HCT116 (cell line): ENCODE data around the gene SH3GLB2. TPM values are rescaled to one million over a fixed set of nuclear protein-coding genes. Genes with fewer than 3 reads are reported as not detected.

Experiments
- ATAC-seq: fragments of 200-7000 bp; cut with Tn5 transposase; 2 replicates; pipeline ENCODE4 v1.9.1; 2020; ENCODE audit warnings: mild to moderate bottlenecking, moderate library complexity
- BruUV-seq: library from RNA; stranded (reverse); fragments of 400-500 nt; replicated peaks from 2 replicates; lab custom pipeline; 2021; lab: Mats Ljungman, UMichigan
- CTCF ChIA-PET: fragments of 300-600 bp; sonication (Branson Sonifier 250); formaldehyde crosslinking; loops from one replicate; lab custom pipeline; 2021; ENCODE audit warnings: antibody characterized with exemption; lab: Charles Lee
- POLR2A ChIA-PET: fragments of 300-600, 350-600 bp; sonication (Branson Sonifier 250); formaldehyde crosslinking; loops from one replicate; lab custom pipeline; 2021; ENCODE audit warnings: antibody characterized with exemption; lab: Charles Lee
- RAD21 ChIA-PET, 2 experiments: fragments of 300-600 bp; sonication (Branson Sonifier 250); formaldehyde crosslinking; loops; one replicate each; lab custom pipeline; 2023; ENCODE audit warnings: low total read pairs in 2 of 2; ENCODE audit not compliant: uncharacterized antibody in 2 of 2, unreplicated experiment in 2 of 2, low non-redundant PET in 1 of 2; lab: Charles Lee
- DNase-seq: peaks from one replicate; pipeline ENCODE4 v3.0.0-alpha.2; 2010; ENCODE audit warnings: low read depth, low spot score
- H2AFZ ChIP-seq: fragments of 200-600 bp; shearing (Covaris generic), sonication (generic); 2 replicates; pipeline ENCODE4 v1.6.1; 2017; ENCODE audit warnings: low read depth, mixed run types, mixed read lengths, antibody characterized with exemption, low read length; ENCODE audit not compliant: poor library complexity, severe bottlenecking
- H3K27ac ChIP-seq: 2 replicates; pipeline ENCODE4 v1.5.1; 2012; ENCODE audit warnings: low read depth, low read length
- H3K27me3 ChIP-seq: fragments of 200-600 bp; sonication (generic); 2 replicates; pipeline ENCODE4 v1.6.1; 2016; ENCODE audit warnings: mixed run types, low read length, mixed read lengths; ENCODE audit not compliant: insufficient read depth
- H3K36me3 ChIP-seq, 2 experiments: fragments of 200-500 bp in 1 of 2; fragments of 200-600 bp in 1 of 2; sonication (Bioruptor generic) in 1 of 2; sonication (generic) in 1 of 2; 2 replicates each; pipeline versions ENCODE4 v1.5.1 to v1.6.1; 2014 to 2016; ENCODE audit warnings: low read length in 2 of 2, inconsistent platforms in 1 of 2, mixed read lengths in 1 of 2, mixed run types in 1 of 2; ENCODE audit not compliant: insufficient read depth in 2 of 2, control insufficient read depth in 1 of 2
- H3K4me1 ChIP-seq, 2 experiments: fragments of 200-600 bp in 1 of 2; sonication (generic) in 1 of 2; 2 replicates each; pipeline versions ENCODE4 v1.5.1 to v1.6.1; 2012 to 2017; ENCODE audit warnings: low read length in 2 of 2, inconsistent platforms in 1 of 2, mild to moderate bottlenecking in 1 of 2, mixed read lengths in 1 of 2, mixed run types in 1 of 2, moderate library complexity in 1 of 2; ENCODE audit not compliant: insufficient read depth in 2 of 2, control insufficient read depth in 1 of 2
- H3K4me2 ChIP-seq: fragments of 200-600 bp; sonication (generic); 2 replicates; pipeline ENCODE4 v1.6.1; 2017; ENCODE audit warnings: mixed run types, low read length, mixed read lengths
- H3K4me3 ChIP-seq, 2 experiments: fragments of 200-600 bp in 1 of 2; sonication (generic) in 1 of 2; replicated peaks in 1 of 2; 2 replicates each; pipeline ENCODE4 v1.5.1; 2011 to 2016; ENCODE audit warnings: low read length in 2 of 2, control low read depth in 1 of 2, low read depth in 1 of 2, mild to moderate bottlenecking in 1 of 2, mixed read lengths in 1 of 2, mixed run types in 1 of 2
- H3K79me2 ChIP-seq: fragments of 200-600 bp; sonication (generic); 2 replicates; pipeline ENCODE4 v1.6.1; 2017; ENCODE audit warnings: mild to moderate bottlenecking, mixed run types, low read length, moderate library complexity, mixed read lengths; ENCODE audit not compliant: insufficient read depth
- H3K9ac ChIP-seq: fragments of 200-600 bp; sonication (generic); 2 replicates; pipeline ENCODE4 v1.6.1; 2016; ENCODE audit warnings: low read length, mixed read lengths
- H3K9me2 ChIP-seq: fragments of 200-600 bp; sonication (generic), shearing (Covaris generic); 2 replicates; pipeline ENCODE4 v1.6.1; 2017; ENCODE audit warnings: mixed run types, mild to moderate bottlenecking, moderate library complexity; ENCODE audit not compliant: insufficient read depth
- H3K9me3 ChIP-seq, 2 experiments: fragments of 200-500 bp in 1 of 2; fragments of 200-600 bp in 1 of 2; sonication (Bioruptor generic) in 1 of 2; sonication (generic) in 1 of 2; 2 replicates each; pipeline ENCODE4 v1.6.1; 2014 to 2017; ENCODE audit warnings: low read length in 2 of 2, mixed read lengths in 2 of 2, inconsistent platforms in 1 of 2, low read depth in 1 of 2, mild to moderate bottlenecking in 1 of 2, mixed run types in 1 of 2, moderate library complexity in 1 of 2; ENCODE audit not compliant: control insufficient read depth in 1 of 2, insufficient read depth in 1 of 2
- H4K20me1 ChIP-seq: fragments of 200-600 bp; sonication (generic), shearing (Covaris generic); 2 replicates; pipeline ENCODE4 v1.6.1; 2017; ENCODE audit warnings: mixed run types, mild to moderate bottlenecking, moderate library complexity; ENCODE audit not compliant: insufficient read depth
- ATF3 ChIP-seq: IDR thresholded peaks from 2 replicates; pipeline ENCODE4 v1.6.1; 2012
- CEBPB ChIP-seq: IDR thresholded peaks from 2 replicates; pipeline ENCODE4 v1.6.1; 2012; ENCODE audit warnings: low read depth
- ELF1 ChIP-seq: IDR thresholded peaks from 2 replicates; pipeline ENCODE4 v1.6.1; 2012; ENCODE audit warnings: low read depth, borderline replicate concordance
- EZH2 ChIP-seq: fragments of 200-600 bp; sonication (generic); IDR thresholded peaks from 2 replicates; pipeline ENCODE4 v1.6.1; 2017; ENCODE audit warnings: antibody characterized with exemption, mixed run types
- EZH2phosphoT487 ChIP-seq: fragments of 200-600 bp; IDR thresholded peaks from 2 replicates; pipeline ENCODE4 v1.6.1; 2018; ENCODE audit warnings: antibody characterized with exemption, borderline replicate concordance
- FOSL1 ChIP-seq: IDR thresholded peaks from 2 replicates; pipeline ENCODE4 v1.6.1; 2012; ENCODE audit warnings: low read depth
- MAX ChIP-seq: IDR thresholded peaks from 2 replicates; pipeline ENCODE4 v1.6.1; 2012
- POLR2AphosphoS5 ChIP-seq: IDR thresholded peaks from 2 replicates; pipeline ENCODE4 v1.6.1; 2011; ENCODE audit warnings: mild to moderate bottlenecking, low read depth, low read length, moderate library complexity
- REST ChIP-seq: IDR thresholded peaks from 2 replicates; pipeline ENCODE4 v1.6.1; 2012; ENCODE audit warnings: low read depth
- SIN3A ChIP-seq: IDR thresholded peaks from 2 replicates; pipeline ENCODE4 v1.6.1; 2012; ENCODE audit warnings: low read depth
- YY1 ChIP-seq: IDR thresholded peaks from 2 replicates; pipeline ENCODE4 v1.6.1; 2011; ENCODE audit warnings: low read length, low read depth, moderate library complexity, mild to moderate bottlenecking; ENCODE audit not compliant: insufficient replicate concordance; ENCODE audit errors: extremely low read depth
- intact Hi-C: fragments of 100-400 bp; cut with micrococcal nuclease; formaldehyde crosslinking; loops from 2 replicates; pipeline ENCODE4 v1.10.0; 2022
- total RNA-seq: library from RNA; stranded (reverse); gene quantifications from one replicate; pipeline ENCODE4 v1.2.1, GENCODE V29; 2021; ENCODE audit not compliant: unreplicated experiment

The SH3GLB2 gene
- total RNA-seq, 1 experiment from 2014 or later: 87.9 TPM

- no peaks in the 10 kb centered on the region for H3K9me2 ChIP-seq
- no peaks in the 10 kb centered on the region for H3K9me3 ChIP-seq
- CTCF ChIA-PET: no interaction called here
- no peak overlapping the region; the same call in 1 of the 2 replicates for H3K27ac ChIP-seq
- RAD21 ChIA-PET: no interaction called here
- H3K4me1 ChIP-seq: no peaks in the 10 kb centered on the region
- no peaks in the 10 kb centered on the region for H3K27me3 ChIP-seq
- no peaks in the 10 kb centered on the region; the same call in 1 of the 2 replicates for H3K79me2 ChIP-seq
- H3K9ac ChIP-seq: no peak overlapping the region
- intact Hi-C loops: no loop called here
- TF ChIP-seq EZH2: no peak
- DNase-seq (no peak), ATAC-seq (no peak)
- no peaks in the 10 kb centered on the region for H4K20me1 ChIP-seq
- no peak overlapping the region for H2AFZ ChIP-seq
- H3K4me2 ChIP-seq: no peak overlapping the region
- no peak overlapping the region for H3K4me3 ChIP-seq
- POLR2A ChIA-PET: no interaction called here
- H3K36me3 ChIP-seq: peaks cover 5 to 20% of the 10 kb centered on the region in 2 experiments; a peak in 3 of 4 replicates
- BruUV-seq: no TSS peak
Observed at GRCh38 chr9:129012893-129013448, 15.2 kb downstream of the SH3GLB2 start.

GRCh38 chr9:129012343-129012742 is 15.8 kb downstream of the SH3GLB2 start:
- no peaks in the 10 kb centered on the region for H3K79me2 ChIP-seq
- H3K4me3 ChIP-seq: no peak overlapping the region
- no peaks in the 10 kb centered on the region for H3K27me3 ChIP-seq
- ChIA-PET RAD21 (no interaction called here), CTCF (no interaction called here), POLR2A (no interaction called here)
- no TSS peak for BruUV-seq
- H3K27ac ChIP-seq: no peak overlapping the region
- H3K36me3 ChIP-seq: peaks cover 5 to 24% of the 10 kb centered on the region in 2 experiments; a peak in 3 of 4 replicates
- no peak overlapping the region for H2AFZ ChIP-seq
- no peaks in the 10 kb centered on the region for H3K9me3 ChIP-seq
- ATAC-seq (no peak), DNase-seq (no peak)
- intact Hi-C loops: no loop called here
- H3K9me2 ChIP-seq: no peaks in the 10 kb centered on the region
- no peak overlapping the region for H3K9ac ChIP-seq
- TF ChIP-seq POLR2AphosphoS5 (no peak), CEBPB (no peak), ATF3 (no peak), ELF1 (no peak), FOSL1 (no peak), SIN3A (no peak), MAX (no peak), REST (no peak), EZH2phosphoT487 (no peak), YY1 (no peak)
- TF ChIP-seq, all 23 proteins: peak for 0
- no peaks in the 10 kb centered on the region for H4K20me1 ChIP-seq
- H3K4me1 ChIP-seq: no peaks in the 10 kb centered on the region
- H3K4me2 ChIP-seq: no peak overlapping the region
